GM12878 (cell line): ENCODE measurements around the gene LRIT2. TPM values are rescaled to one million over a fixed set of nuclear protein-coding genes. Genes with fewer than 3 reads are reported as not detected.

Experiments
- ATAC-seq: fragments of 200-7000 bp; cut with Tn5 transposase; 3 replicates; pipeline ENCODE4 v1.9.1; 2020; ENCODE audit warnings: mild to moderate bottlenecking, moderate library complexity
- BruUV-seq: library from RNA; stranded (reverse); fragments of 400-500 nt; replicated peaks from 2 replicates; lab custom pipeline; 2021; lab: Mats Ljungman, UMichigan
- CTCF ChIA-PET: fragments of 300-600 bp; sonication (Branson Sonifier 250); formaldehyde crosslinking; extraction: SDS; loops from one replicate; lab custom pipeline; 2021; ENCODE audit warnings: inconsistent platforms; lab: Yijun Ruan, JAX
- POLR2A ChIA-PET: fragments of 350-600 bp; formaldehyde crosslinking; extraction: SDS; loops from one replicate; lab custom pipeline; 2021; ENCODE audit warnings: inconsistent platforms; lab: Charles Lee
- RAD21 ChIA-PET: fragments of 300-600 bp; sonication (Branson Sonifier 250); formaldehyde crosslinking; loops from one replicate; lab custom pipeline; 2023; ENCODE audit warnings: antibody characterized with exemption; ENCODE audit not compliant: unreplicated experiment; lab: Charles Lee
- SMC1A ChIA-PET: fragments of 300-600 bp; sonication (Branson Sonifier 250); formaldehyde crosslinking; loops from one replicate; lab custom pipeline; 2023; ENCODE audit not compliant: unreplicated experiment, uncharacterized antibody; lab: Charles Lee
- DNase-seq: peaks from one replicate; pipeline ENCODE4 v3.0.0-alpha.2; 2011; ENCODE audit warnings: low read depth, low spot score
- FAIRE-seq: peaks from 3 replicates; lab custom pipeline; 2011; peaks lifted over from hg19 to GRCh38; lab: Jason Lieb, UNC
- H2AFZ ChIP-seq: 2 replicates; pipeline ENCODE4 v1.6.0; 2011; ENCODE audit warnings: low read depth, low read length, control low read depth; ENCODE audit not compliant: control insufficient read depth
- H3K27ac ChIP-seq: 2 replicates; pipeline ENCODE4 v1.5.1; 2011; ENCODE audit warnings: control low read depth; ENCODE audit not compliant: control insufficient read depth, insufficient read depth
- H3K27me3 ChIP-seq, 2 experiments: replicated peaks in 1 of 2; 2 replicates each; pipeline versions ENCODE4 v1.6.0 to v1.6.1; 2011; ENCODE audit warnings: low read length in 1 of 2; ENCODE audit not compliant: control insufficient read depth in 2 of 2, insufficient read depth in 2 of 2
- H3K36me3 ChIP-seq, 2 experiments: 2 replicates each; pipeline ENCODE4 v1.5.1; 2011; ENCODE audit warnings: low read length in 1 of 2; ENCODE audit not compliant: control insufficient read depth in 2 of 2, insufficient read depth in 2 of 2
- H3K4me1 ChIP-seq: 2 replicates; pipeline ENCODE4 v1.6.1; 2011; ENCODE audit warnings: mild to moderate bottlenecking, low read length, moderate library complexity, mixed read lengths; ENCODE audit not compliant: control insufficient read depth, insufficient read depth
- H3K4me2 ChIP-seq: 2 replicates; pipeline ENCODE4 v1.6.0; 2011; ENCODE audit warnings: control low read depth; ENCODE audit not compliant: control insufficient read depth, insufficient read depth
- H3K4me3 ChIP-seq: fragments of 200-600 bp; sonication (generic); 2 replicates; pipeline ENCODE4 v1.5.1; 2016
- H3K79me2 ChIP-seq: 2 replicates; pipeline ENCODE4 v1.6.0; 2011; ENCODE audit warnings: low read length; ENCODE audit not compliant: control insufficient read depth, insufficient read depth
- H3K9ac ChIP-seq: 2 replicates; pipeline ENCODE4 v1.8.0; 2011; ENCODE audit warnings: low read length, control low read depth, mixed read lengths; ENCODE audit not compliant: control insufficient read depth, insufficient read depth
- H3K9me3 ChIP-seq: replicated peaks from 3 replicates; pipeline ENCODE4 v1.5.1; 2011; ENCODE audit warnings: mild to moderate bottlenecking, low read length; ENCODE audit not compliant: control insufficient read depth, insufficient read depth
- H4K20me1 ChIP-seq: 2 replicates; pipeline ENCODE4 v1.6.0; 2011; ENCODE audit not compliant: control insufficient read depth, insufficient read depth
- ATF3 ChIP-seq: IDR thresholded peaks from 2 replicates; pipeline ENCODE4 v1.6.1; 2011; ENCODE audit warnings: low read depth, mild to moderate bottlenecking, low read length, moderate library complexity, borderline replicate concordance; ENCODE audit errors: extremely low read depth
- CBX3 ChIP-seq: fragments of 200-600 bp; sonication (generic); IDR thresholded peaks from 2 replicates; pipeline ENCODE4 v1.6.1; 2016; ENCODE audit warnings: low read depth, borderline replicate concordance
- RAD51 ChIP-seq: fragments of 450-650 bp; IDR thresholded peaks from 2 replicates; pipeline ENCODE4 v1.6.1; 2016; ENCODE audit warnings: moderate library complexity, mild to moderate bottlenecking, inconsistent platforms
- RB1 ChIP-seq: fragments of 450-650 bp; formaldehyde crosslinking; IDR thresholded peaks from 2 replicates; pipeline ENCODE4 v1.6.1; 2017; ENCODE audit warnings: mild to moderate bottlenecking, borderline replicate concordance
- WGBS: methylation state at CpG from one replicate; pipeline ENCODE4 v1.1.6; 2016; ENCODE audit warnings: low lambda C conversion rate; ENCODE audit not compliant: insufficient replicate concordance, insufficient coverage; ENCODE audit errors: missing lambda C conversion rate; 5-methylcytosine and 5-hydroxymethylcytosine counted together
- in situ Hi-C: fragments of 300-500 bp; cut with MboI; formaldehyde crosslinking; loops from 9 replicates; pipeline ENCODE4 v1.14.3; 2018; ENCODE audit warnings: mixed read lengths
- intact Hi-C: fragments of 100-400 bp; cut with micrococcal nuclease; formaldehyde crosslinking; loops from one replicate; pipeline ENCODE4 v1.14.2; 2022; ENCODE audit not compliant: unreplicated experiment
- polyA plus RNA-seq, 11 experiments: library from polyadenylated mRNA; depleted of rRNA in 4 of 11; unstranded in 6 of 11; stranded (reverse) in 5 of 11; fragments of >200 nt; fragmentation: Nextera tagmentation in 4 of 11; fragmentation: Illumina TruSeq in 1 of 11; extraction: Ambion mirVana in 4 of 11; extraction: Trizol in 1 of 11; gene quantifications; 1 replicate in 1 of 11; 2 replicates in 10 of 11; pipeline versions ENCODE4 v1.2.1 to v1.2.3, GENCODE V29; 2011 to 2016; ENCODE audit warnings: inconsistent platforms in 2 of 11, missing spikeins in 2 of 11, low read depth in 1 of 11
- total RNA-seq, 4 experiments: library from RNA; depleted of rRNA in 3 of 4; stranded (reverse); fragments of >200 nt in 3 of 4; fragmentation: Illumina TruSeq in 1 of 4; extraction: Trizol in 1 of 4; gene quantifications; 2 replicates each; pipeline versions ENCODE4 v1.2.1 to v1.2.3, GENCODE V29; 2013 to 2021
- TF ChIP-seq, protein P1 (sequence below): IDR thresholded peaks from 2 replicates; pipeline ENCODE4 v1.6.1; 2012; ENCODE audit warnings: improper control_type of control experiment, low read depth, low read length; ENCODE audit not compliant: insufficient replicate concordance
- TF ChIP-seq, protein P2 (sequence below): fragments of 450-650 bp; IDR thresholded peaks from 2 replicates; pipeline ENCODE4 v1.6.1; 2017; ENCODE audit warnings: antibody characterized with exemption, mild to moderate bottlenecking, moderate library complexity
- TF ChIP-seq, protein P3 (sequence below): fragments of 450-650 bp; IDR thresholded peaks from 2 replicates; pipeline ENCODE4 v1.6.1; 2017; ENCODE audit warnings: mild to moderate bottlenecking, low read depth, inconsistent platforms; ENCODE audit not compliant: poor library complexity, severe bottlenecking
- TF ChIP-seq, protein P4 (sequence below): fragments of 450-650 bp; IDR thresholded peaks from 2 replicates; pipeline ENCODE4 v1.6.1; 2016; ENCODE audit warnings: mild to moderate bottlenecking

The LRIT2 gene
- total and polyA plus RNA-seq, 10 of the 15 experiments (the other 5 are each of a cell fraction or from before 2014, with no cell fraction given) = not detected

DNA sequence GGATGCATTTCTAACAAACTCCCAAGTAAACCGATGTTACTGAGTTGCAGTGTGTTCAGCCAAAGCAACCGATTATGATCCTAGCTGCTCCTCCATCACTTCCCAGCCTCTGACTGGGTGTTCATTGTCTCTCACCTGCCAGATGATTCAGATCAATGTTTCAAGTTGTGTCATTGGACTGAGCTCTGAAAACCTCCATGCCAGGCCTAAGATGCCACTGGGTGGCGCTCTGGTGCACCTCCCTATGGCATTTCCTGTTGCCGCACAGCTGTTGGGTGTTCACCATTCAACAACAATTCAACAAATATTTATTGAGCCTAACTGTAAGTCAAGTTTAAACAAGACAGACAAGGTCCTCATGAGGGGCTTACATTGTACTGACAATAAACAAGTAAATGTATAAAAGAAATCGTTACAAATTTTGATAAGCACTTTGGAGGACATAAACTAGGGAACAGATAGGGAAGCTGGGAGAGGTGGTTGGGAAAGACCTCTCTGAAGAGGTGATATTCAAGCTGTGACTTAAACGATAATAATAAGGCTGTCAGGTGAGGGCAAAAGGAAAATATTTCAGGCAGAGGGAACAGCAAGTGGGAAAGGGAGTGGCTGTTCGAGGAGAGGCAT is 42.3 kb upstream of the LRIT2 start (continued):
- TF ChIP-seq ATF3 = no peak
- TF ChIP-seq, protein P1, sequence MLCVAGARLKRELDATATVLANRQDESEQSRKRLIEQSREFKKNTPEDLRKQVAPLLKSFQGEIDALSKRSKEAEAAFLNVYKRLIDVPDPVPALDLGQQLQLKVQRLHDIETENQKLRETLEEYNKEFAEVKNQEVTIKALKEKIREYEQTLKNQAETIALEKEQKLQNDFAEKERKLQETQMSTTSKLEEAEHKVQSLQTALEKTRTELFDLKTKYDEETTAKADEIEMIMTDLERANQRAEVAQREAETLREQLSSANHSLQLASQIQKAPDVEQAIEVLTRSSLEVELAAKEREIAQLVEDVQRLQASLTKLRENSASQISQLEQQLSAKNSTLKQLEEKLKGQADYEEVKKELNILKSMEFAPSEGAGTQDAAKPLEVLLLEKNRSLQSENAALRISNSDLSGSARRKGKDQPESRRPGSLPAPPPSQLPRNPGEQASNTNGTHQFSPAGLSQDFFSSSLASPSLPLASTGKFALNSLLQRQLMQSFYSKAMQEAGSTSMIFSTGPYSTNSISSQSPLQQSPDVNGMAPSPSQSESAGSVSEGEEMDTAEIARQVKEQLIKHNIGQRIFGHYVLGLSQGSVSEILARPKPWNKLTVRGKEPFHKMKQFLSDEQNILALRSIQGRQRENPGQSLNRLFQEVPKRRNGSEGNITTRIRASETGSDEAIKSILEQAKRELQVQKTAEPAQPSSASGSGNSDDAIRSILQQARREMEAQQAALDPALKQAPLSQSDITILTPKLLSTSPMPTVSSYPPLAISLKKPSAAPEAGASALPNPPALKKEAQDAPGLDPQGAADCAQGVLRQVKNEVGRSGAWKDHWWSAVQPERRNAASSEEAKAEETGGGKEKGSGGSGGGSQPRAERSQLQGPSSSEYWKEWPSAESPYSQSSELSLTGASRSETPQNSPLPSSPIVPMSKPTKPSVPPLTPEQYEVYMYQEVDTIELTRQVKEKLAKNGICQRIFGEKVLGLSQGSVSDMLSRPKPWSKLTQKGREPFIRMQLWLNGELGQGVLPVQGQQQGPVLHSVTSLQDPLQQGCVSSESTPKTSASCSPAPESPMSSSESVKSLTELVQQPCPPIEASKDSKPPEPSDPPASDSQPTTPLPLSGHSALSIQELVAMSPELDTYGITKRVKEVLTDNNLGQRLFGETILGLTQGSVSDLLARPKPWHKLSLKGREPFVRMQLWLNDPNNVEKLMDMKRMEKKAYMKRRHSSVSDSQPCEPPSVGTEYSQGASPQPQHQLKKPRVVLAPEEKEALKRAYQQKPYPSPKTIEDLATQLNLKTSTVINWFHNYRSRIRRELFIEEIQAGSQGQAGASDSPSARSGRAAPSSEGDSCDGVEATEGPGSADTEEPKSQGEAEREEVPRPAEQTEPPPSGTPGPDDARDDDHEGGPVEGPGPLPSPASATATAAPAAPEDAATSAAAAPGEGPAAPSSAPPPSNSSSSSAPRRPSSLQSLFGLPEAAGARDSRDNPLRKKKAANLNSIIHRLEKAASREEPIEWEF = no peak

DNA sequence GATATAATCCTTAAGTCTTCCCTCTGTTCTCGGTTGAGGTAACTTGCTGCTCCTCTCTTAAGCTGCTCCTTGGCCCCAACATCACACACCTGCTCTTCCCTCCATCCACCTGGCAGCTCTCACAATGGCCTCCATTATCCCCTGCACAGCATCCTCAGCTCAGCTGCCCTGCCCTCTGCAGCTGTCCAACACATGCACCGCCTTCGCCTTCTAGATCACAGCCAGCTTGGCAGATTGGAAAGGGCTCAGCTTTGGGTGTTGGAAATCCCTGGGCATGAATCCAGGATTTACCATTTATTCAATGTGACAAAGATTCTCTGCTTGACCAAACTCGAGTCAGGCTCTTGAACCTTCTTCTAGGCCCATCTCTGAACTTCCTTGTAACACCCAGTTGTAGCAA is 40.1 kb upstream of the LRIT2 start:
- no peaks in the 10 kb centered on the region for H3K36me3 ChIP-seq
- in situ Hi-C loops (loop anchor here (5.0 kb wide), 2 partner anchors 277 to 452 kb away; no protein-coding TSS in a partner anchor), intact Hi-C loops (loop anchor here (2.0 to 10.0 kb wide), 2 partner anchors 165 to 449 kb away; no protein-coding TSS in a partner anchor)
- BruUV-seq = no TSS peak
- DNase-seq = no peak
- no peaks in the 10 kb centered on the region for H4K20me1 ChIP-seq
- H2AFZ ChIP-seq = no peak overlapping the region
- ChIA-PET CTCF (interaction anchor here (0.9 to 8.3 kb wide), 11 partner anchors 11 to 284 kb away, joined by 3 to 228 read pairs (median 5); no protein-coding TSS in a partner anchor), POLR2A (no interaction called here), SMC1A (interaction anchor here (0.9 to 4.2 kb wide), 4 partner anchors 11 to 273 kb away, joined by 3 to 60 read pairs (median 6); no protein-coding TSS in a partner anchor), RAD21 (interaction anchor here (1.3 to 6.6 kb wide), 3 partner anchors 85 to 270 kb away, joined by 4 to 74 read pairs (median 9); no protein-coding TSS in a partner anchor)
- no peak overlapping the region for H3K9ac ChIP-seq
- 44% methylated on average over 4 of the region's 4 CpGs for WGBS
- no peak overlapping the region for H3K27ac ChIP-seq
- H3K4me1 ChIP-seq = no peaks in the 10 kb centered on the region
- H3K79me2 ChIP-seq = no peaks in the 10 kb centered on the region
- no peak for FAIRE-seq
- no peaks in the 10 kb centered on the region for H3K9me3 ChIP-seq
- no peak for ATAC-seq
- no peak overlapping the region for H3K4me3 ChIP-seq
- H3K27me3 ChIP-seq = no peaks in the 10 kb centered on the region; a peak in 2 of 4 replicates
- H3K4me2 ChIP-seq = no peak overlapping the region
- TF ChIP-seq, protein P2, sequence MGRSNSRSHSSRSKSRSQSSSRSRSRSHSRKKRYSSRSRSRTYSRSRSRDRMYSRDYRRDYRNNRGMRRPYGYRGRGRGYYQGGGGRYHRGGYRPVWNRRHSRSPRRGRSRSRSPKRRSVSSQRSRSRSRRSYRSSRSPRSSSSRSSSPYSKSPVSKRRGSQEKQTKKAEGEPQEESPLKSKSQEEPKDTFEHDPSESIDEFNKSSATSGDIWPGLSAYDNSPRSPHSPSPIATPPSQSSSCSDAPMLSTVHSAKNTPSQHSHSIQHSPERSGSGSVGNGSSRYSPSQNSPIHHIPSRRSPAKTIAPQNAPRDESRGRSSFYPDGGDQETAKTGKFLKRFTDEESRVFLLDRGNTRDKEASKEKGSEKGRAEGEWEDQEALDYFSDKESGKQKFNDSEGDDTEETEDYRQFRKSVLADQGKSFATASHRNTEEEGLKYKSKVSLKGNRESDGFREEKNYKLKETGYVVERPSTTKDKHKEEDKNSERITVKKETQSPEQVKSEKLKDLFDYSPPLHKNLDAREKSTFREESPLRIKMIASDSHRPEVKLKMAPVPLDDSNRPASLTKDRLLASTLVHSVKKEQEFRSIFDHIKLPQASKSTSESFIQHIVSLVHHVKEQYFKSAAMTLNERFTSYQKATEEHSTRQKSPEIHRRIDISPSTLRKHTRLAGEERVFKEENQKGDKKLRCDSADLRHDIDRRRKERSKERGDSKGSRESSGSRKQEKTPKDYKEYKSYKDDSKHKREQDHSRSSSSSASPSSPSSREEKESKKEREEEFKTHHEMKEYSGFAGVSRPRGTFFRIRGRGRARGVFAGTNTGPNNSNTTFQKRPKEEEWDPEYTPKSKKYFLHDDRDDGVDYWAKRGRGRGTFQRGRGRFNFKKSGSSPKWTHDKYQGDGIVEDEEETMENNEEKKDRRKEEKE = no peak
- TF ChIP-seq RAD51 (no peak), RB1 (no peak), CBX3 (no peak)
- TF ChIP-seq, protein P3, sequence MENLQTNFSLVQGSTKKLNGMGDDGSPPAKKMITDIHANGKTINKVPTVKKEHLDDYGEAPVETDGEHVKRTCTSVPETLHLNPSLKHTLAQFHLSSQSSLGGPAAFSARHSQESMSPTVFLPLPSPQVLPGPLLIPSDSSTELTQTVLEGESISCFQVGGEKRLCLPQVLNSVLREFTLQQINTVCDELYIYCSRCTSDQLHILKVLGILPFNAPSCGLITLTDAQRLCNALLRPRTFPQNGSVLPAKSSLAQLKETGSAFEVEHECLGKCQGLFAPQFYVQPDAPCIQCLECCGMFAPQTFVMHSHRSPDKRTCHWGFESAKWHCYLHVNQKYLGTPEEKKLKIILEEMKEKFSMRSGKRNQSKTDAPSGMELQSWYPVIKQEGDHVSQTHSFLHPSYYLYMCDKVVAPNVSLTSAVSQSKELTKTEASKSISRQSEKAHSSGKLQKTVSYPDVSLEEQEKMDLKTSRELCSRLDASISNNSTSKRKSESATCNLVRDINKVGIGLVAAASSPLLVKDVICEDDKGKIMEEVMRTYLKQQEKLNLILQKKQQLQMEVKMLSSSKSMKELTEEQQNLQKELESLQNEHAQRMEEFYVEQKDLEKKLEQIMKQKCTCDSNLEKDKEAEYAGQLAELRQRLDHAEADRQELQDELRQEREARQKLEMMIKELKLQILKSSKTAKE = no peak
- TF ChIP-seq, protein P4, sequence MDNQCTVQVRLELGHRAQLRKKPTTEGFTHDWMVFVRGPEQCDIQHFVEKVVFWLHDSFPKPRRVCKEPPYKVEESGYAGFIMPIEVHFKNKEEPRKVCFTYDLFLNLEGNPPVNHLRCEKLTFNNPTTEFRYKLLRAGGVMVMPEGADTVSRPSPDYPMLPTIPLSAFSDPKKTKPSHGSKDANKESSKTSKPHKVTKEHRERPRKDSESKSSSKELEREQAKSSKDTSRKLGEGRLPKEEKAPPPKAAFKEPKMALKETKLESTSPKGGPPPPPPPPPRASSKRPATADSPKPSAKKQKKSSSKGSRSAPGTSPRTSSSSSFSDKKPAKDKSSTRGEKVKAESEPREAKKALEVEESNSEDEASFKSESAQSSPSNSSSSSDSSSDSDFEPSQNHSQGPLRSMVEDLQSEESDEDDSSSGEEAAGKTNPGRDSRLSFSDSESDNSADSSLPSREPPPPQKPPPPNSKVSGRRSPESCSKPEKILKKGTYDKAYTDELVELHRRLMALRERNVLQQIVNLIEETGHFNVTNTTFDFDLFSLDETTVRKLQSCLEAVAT = no peak
